ENCODE measurements around the gene PAPOLB. TPM values are rescaled to one million over a fixed set of nuclear protein-coding genes. Genes with fewer than 3 reads are reported as not detected.
"Not testable (repeated sequence)": the region's sequence is repeated elsewhere in the genome, so short reads cannot be mapped to it uniquely, and the experiment has no call there.

PAPOLB gene
- total RNA-seq, 3 donors from 2014 or later (not counting 1 experiment from before 2014, with no cell fraction given): 0.14 to 0.36 (median 0.20) TPM

- Mint-ChIP-seq H3K27ac (no peak overlapping the region), H3K9me3 (no peaks in the 10 kb centered on the region), H3K27me3 (ENCODE audit: low read depth in 2 of 2) (peaks cover 0 to 5% of the 10 kb centered on the region in 2 donors), H3K4me3 (no peak overlapping the region), H3K4me1 (no peaks in the 10 kb centered on the region), H3K36me3 (no peaks in the 10 kb centered on the region)
- no peak for DNase-seq
- no peak overlapping the region for H3K27ac ChIP-seq (ENCODE audit: low read length)
- no peak overlapping the region for H3K4me3 ChIP-seq (ENCODE audit: low read length)
- no peaks in the 10 kb centered on the region for H3K36me3 ChIP-seq (ENCODE audit: control insufficient read depth, insufficient read depth, low read length)
- no peaks in the 10 kb centered on the region for H3K9me3 ChIP-seq (ENCODE audit: control insufficient read depth, insufficient read depth, low read length)
- no peak for TF ChIP-seq CTCF (IDR thresholded peaks at IDR 0.05)
- ATAC-seq: no peak
- H3K27me3 ChIP-seq (ENCODE audit: control insufficient read depth, insufficient read depth, low read length): no peaks in the 10 kb centered on the region
- intact Hi-C loops (cut with micrococcal nuclease): no loop called here
- H3K4me1 ChIP-seq (ENCODE audit: control insufficient read depth, insufficient read depth, low read length): no peaks in the 10 kb centered on the region
Measured at GRCh38 chr7:4904346-4904745, 42.5 kb upstream of the PAPOLB start.

- no peak for TF ChIP-seq CTCF (IDR thresholded peaks at IDR 0.05)
- H3K4me3 ChIP-seq (ENCODE audit: low read length): no peak overlapping the region
- Mint-ChIP-seq H3K27ac (no peak overlapping the region), H3K36me3 (no peaks in the 10 kb centered on the region), H3K4me3 (no peak overlapping the region), H3K4me1 (no peaks in the 10 kb centered on the region), H3K27me3 (ENCODE audit: low read depth in 2 of 2) (peaks cover 5 to 10% of the 10 kb centered on the region in 2 donors), H3K9me3 (no peaks in the 10 kb centered on the region)
- DNase-seq (no peak), ATAC-seq (no peak)
- no peaks in the 10 kb centered on the region for H3K4me1 ChIP-seq (ENCODE audit: control insufficient read depth, insufficient read depth, low read length)
- intact Hi-C loops (cut with micrococcal nuclease): no loop called here
- H3K36me3 ChIP-seq (ENCODE audit: control insufficient read depth, insufficient read depth, low read length): no peaks in the 10 kb centered on the region
- no peaks in the 10 kb centered on the region for H3K9me3 ChIP-seq (ENCODE audit: control insufficient read depth, insufficient read depth, low read length)
- 92% methylated on average over 10 of the region's 11 CpGs for WGBS (ENCODE audit: insufficient coverage)
- no peak overlapping the region for H3K27ac ChIP-seq (ENCODE audit: low read length)
- no peaks in the 10 kb centered on the region for H3K27me3 ChIP-seq (ENCODE audit: control insufficient read depth, insufficient read depth, low read length)
Measured at GRCh38 chr7:4895766-4896165, 33.9 kb upstream of the PAPOLB start.

GRCh38 chr7:4894482-4894881, 32.7 kb upstream of the PAPOLB start:
- Histone ChIP-seq H3K4me3 (ENCODE audit: low read length) (no peak overlapping the region), H3K9me3 (ENCODE audit: control insufficient read depth, insufficient read depth, low read length) (no peaks in the 10 kb centered on the region), H3K27ac (ENCODE audit: low read length) (no peak overlapping the region), H3K27me3 (ENCODE audit: control insufficient read depth, insufficient read depth, low read length) (no peaks in the 10 kb centered on the region), H3K36me3 (ENCODE audit: control insufficient read depth, insufficient read depth, low read length) (no peaks in the 10 kb centered on the region), H3K4me1 (ENCODE audit: control insufficient read depth, insufficient read depth, low read length) (no peaks in the 10 kb centered on the region)
- no peaks in the 10 kb centered on the region for H3K4me1 Mint-ChIP-seq
- intact Hi-C loops (cut with micrococcal nuclease): no loop called here
- no peak for TF ChIP-seq CTCF (IDR thresholded peaks at IDR 0.05)
- no peak overlapping the region for H3K27ac Mint-ChIP-seq
- H3K36me3 Mint-ChIP-seq: no peaks in the 10 kb centered on the region
- H3K27me3 Mint-ChIP-seq (ENCODE audit: low read depth in 2 of 2): peaks cover 5 to 10% of the 10 kb centered on the region in 2 donors
- no peak overlapping the region for H3K4me3 Mint-ChIP-seq
- H3K9me3 Mint-ChIP-seq: no peaks in the 10 kb centered on the region
- 87% methylated on average over 9 of the region's 9 CpGs for WGBS (ENCODE audit: insufficient coverage)
- DNase-seq: no peak
- no peak for ATAC-seq

- 88% methylated on average over 8 of the region's 8 CpGs for WGBS (ENCODE audit: insufficient coverage)
- no peaks in the 10 kb centered on the region for H3K36me3 ChIP-seq (ENCODE audit: control insufficient read depth, insufficient read depth, low read length)
- DNase-seq (no peak), ATAC-seq (no peak)
- H3K27ac ChIP-seq (ENCODE audit: low read length): no peak overlapping the region
- no peak overlapping the region for H3K4me3 Mint-ChIP-seq
- H3K27me3 Mint-ChIP-seq (ENCODE audit: low read depth in 2 of 2): peaks cover 9 to 10% of the 10 kb centered on the region in 2 donors
- no peak overlapping the region for H3K27ac Mint-ChIP-seq
- intact Hi-C loops (cut with micrococcal nuclease): no loop called here
- no peaks in the 10 kb centered on the region for H3K4me1 Mint-ChIP-seq
- no peaks in the 10 kb centered on the region for H3K36me3 Mint-ChIP-seq
- TF ChIP-seq CTCF (IDR thresholded peaks at IDR 0.05): no peak
- H3K4me1 ChIP-seq (ENCODE audit: control insufficient read depth, insufficient read depth, low read length): no peaks in the 10 kb centered on the region
- H3K9me3 Mint-ChIP-seq: no peaks in the 10 kb centered on the region
- H3K27me3 ChIP-seq (ENCODE audit: control insufficient read depth, insufficient read depth, low read length): no peaks in the 10 kb centered on the region
- no peak overlapping the region for H3K4me3 ChIP-seq (ENCODE audit: low read length)
- no peaks in the 10 kb centered on the region for H3K9me3 ChIP-seq (ENCODE audit: control insufficient read depth, insufficient read depth, low read length)
Measured at GRCh38 chr7:4893929-4894475, 32.2 kb upstream of the PAPOLB start.

GRCh38 chr7:4893188-4893587, 31.4 kb upstream of the PAPOLB start:
- 89% methylated on average over 4 of the region's 4 CpGs for WGBS (ENCODE audit: insufficient coverage)
- not testable (repeated sequence) for H3K9me3 Mint-ChIP-seq, H3K4me3 Mint-ChIP-seq

More at GRCh38 chr7:4893188-4893587, 31.4 kb upstream of the PAPOLB start:
- H3K9me3 ChIP-seq (ENCODE audit: control insufficient read depth, insufficient read depth, low read length); DNase-seq; H3K27me3 ChIP-seq (ENCODE audit: control insufficient read depth, insufficient read depth, low read length); H3K36me3 ChIP-seq (ENCODE audit: control insufficient read depth, insufficient read depth, low read length); intact Hi-C loops (cut with micrococcal nuclease); H3K4me3 ChIP-seq (ENCODE audit: low read length); H3K27ac Mint-ChIP-seq; ATAC-seq; H3K4me1 ChIP-seq (ENCODE audit: control insufficient read depth, insufficient read depth, low read length); H3K27ac ChIP-seq (ENCODE audit: low read length); H3K36me3 Mint-ChIP-seq; H3K4me1 Mint-ChIP-seq: not testable (repeated sequence)
- peaks cover 6 to 10% of the 10 kb centered on the region in 2 donors for H3K27me3 Mint-ChIP-seq (ENCODE audit: low read depth in 2 of 2)
